ENCODE results near the gene CEMP1. TPM values are rescaled to one million over a fixed set of nuclear protein-coding genes. Genes with fewer than 3 reads are reported as not detected.

Gene CEMP1, protein sequence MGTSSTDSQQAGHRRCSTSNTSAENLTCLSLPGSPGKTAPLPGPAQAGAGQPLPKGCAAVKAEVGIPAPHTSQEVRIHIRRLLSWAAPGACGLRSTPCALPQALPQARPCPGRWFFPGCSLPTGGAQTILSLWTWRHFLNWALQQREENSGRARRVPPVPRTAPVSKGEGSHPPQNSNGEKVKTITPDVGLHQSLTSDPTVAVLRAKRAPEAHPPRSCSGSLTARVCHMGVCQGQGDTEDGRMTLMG
- total RNA-seq, result 0.66 TPM in 1 of 2 replicates, not detected in the other

DNA sequence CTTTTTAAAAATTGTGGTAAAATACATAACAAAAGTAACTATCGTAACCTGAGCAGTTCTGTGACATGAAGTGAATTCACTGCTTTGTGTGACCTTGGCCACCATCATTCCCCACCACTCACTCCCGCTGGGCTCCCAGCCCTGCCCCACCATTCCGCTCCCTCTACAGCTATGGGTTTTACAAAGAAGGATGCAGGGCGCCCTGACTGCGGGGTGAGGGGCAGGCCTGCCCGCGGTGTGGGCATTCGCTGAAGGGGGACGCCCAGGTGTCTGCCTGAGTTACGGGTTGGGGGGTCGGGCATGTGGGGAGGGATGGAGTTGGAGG, at the start of gene CEMP1:
Gene CEMP1 (minus strand): TSS at position 38 of the 325 bp plus-strand sequence. CDS start 335 bp downstream, outside the sequence.

DNA sequence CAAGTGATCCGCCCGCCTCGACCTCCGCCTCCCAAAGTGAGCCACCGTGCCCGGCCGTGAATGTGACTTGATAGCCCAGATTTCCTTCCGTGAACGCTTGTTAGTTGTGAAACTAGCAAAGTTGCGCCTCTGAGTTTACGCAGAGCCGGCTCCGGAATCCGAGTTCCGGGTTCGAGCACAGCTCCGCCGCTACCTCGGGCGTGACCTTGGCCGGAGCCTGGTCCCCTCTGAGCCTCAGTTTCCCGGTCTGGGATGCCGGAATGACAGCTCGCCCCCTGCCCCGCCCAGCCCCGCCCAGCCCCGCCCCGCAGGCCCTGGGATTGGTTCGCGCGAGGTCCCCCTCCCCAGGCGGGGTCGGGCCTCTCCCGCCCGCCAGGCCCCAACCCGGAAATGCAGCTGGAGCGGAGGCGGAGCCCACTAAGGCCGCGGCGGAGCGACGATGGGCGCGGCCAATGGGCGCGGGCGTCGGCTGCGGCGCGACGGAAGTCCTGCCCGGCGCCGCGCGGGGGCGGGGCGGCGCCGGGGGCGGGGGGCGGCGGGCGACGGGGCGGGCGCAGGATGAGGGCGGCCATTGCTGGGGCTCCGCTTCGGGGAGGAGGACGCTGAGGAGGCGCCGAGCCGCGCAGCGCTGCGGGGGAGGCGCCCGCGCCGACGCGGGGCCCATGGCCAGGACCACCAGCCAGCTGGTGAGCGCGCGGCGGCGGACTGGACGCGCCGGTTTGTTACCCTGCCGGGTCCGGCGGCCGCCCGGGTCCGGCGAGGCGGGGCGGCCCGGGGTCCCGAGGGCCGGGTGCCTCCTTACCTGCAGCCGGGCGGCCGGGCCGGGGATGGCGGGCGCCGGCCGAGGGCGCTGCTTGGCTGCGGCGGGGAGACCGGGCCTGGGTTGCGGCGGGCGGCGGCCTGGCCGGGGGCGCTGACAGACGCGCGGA, 6.5 kb upstream of the CEMP1 start, which contains the start of gene PDPK1:
Gene PDPK1 (plus strand): TSS at position 571 of the 929 bp plus-strand sequence. CDS start 92 bp downstream, at position 663.

GRCh38 chr16:2520097-2520783, 11.0 kb downstream of the CEMP1 start, which contains the start of gene AMDHD2:
Gene AMDHD2 (plus strand): TSS chr16:2520371. CDS start chr16:2520459, 88 bp downstream.

DNA sequence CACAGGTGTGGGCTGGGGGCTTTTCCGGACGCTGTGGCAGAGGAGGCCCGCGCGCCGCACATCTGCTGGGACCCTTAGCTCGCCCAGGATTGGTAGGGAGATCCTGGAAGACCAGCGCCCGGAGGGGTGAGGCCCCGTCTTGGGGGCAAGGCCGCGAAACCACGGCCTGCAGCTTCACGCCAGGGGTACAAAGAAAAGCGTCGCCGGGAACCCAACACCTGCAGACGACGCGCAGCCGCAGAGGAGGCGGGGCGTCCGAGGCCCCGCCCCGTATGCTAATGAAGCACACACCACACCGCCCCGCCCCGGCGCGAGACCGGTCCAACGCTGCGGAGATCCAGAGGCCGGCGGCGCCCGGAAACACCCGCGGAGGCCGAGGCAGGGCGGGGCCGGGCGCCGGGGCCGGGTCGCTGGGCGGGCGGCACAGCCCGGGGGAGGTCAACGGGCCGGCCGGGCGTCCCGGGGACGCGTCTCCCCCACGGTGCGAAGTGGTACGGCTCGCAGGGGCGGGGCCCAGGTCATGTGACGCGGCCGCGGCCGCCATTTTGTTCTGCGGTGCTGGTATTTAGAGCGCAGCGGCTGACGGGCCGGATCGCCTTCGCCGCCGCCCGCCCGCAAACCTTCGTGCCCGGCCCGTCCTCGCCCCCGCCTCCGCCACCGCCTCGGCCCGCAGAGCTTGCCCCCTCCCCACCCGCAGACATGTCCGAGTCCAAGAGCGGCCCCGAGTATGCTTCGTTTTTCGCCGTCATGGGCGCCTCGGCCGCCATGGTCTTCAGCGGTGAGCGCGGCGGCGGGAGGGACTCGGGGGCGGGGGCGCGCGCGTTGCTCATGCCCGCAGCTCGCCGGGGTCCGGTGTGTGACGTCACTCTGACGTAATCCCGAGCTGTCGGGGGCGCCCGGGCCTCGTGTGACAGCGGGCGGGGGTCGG, 17.5 kb downstream of the CEMP1 start, which contains the start of gene ATP6V0C:
Gene ATP6V0C (plus strand): TSS at position 548 of the 928 bp plus-strand sequence. CDS start 152 bp downstream, at position 700.

Other genes starting within 250 kb of the CEMP1 start
- 1.2 and 2.3 TPM in 2 replicates for gene ABCA3, start 190.7 kb downstream of the CEMP1 start, total RNA-seq
- gene CCNF, start 102.0 kb downstream of the CEMP1 start, total RNA-seq, result 5.1 and 24.0 TPM in 2 replicates
- gene TEDC2, start 71.3 kb downstream of the CEMP1 start, total RNA-seq, result 1.5 and 6.3 TPM in 2 replicates
- 1.5 and 5.3 TPM in 2 replicates for gene NTN3, start 60.1 kb downstream of the CEMP1 start, total RNA-seq
- 16.9 and 23.3 TPM in 2 replicates for gene TBC1D24, start 56.3 kb downstream of the CEMP1 start, total RNA-seq
- 14.1 TPM in 2 replicates for gene ATP6V0C, start 17.5 kb downstream of the CEMP1 start, total RNA-seq
- 75.0 and 116 TPM in 2 replicates for gene AMDHD2, start 11.0 kb downstream of the CEMP1 start, total RNA-seq
- gene PDPK1, start 6.6 kb upstream of the CEMP1 start, total RNA-seq, result 19.9 and 28.1 TPM in 2 replicates
- gene KCTD5, start 151.1 kb upstream of the CEMP1 start, total RNA-seq, result 17.6 and 25.6 TPM in 2 replicates
- gene PRSS27, start 188.8 kb upstream of the CEMP1 start, total RNA-seq, result 0.58 and 1.3 TPM in 2 replicates
- 71.9 and 83.0 TPM in 2 replicates for gene SRRM2, start 221.2 kb upstream of the CEMP1 start, total RNA-seq
- 303 and 308 TPM in 2 replicates for gene ELOB, start 245.9 kb upstream of the CEMP1 start, total RNA-seq

Data from smooth muscle cell of trachea (primary cell).